HG03342 (cell line): ENCODE data around the gene ZNF334.

ENCODE experiments used
- ATAC-seq: cut with Tn5 transposase; IDR thresholded peaks from one replicate; pipeline ENCODE4 v1.9.1; 2021; ENCODE audit warnings: mild to moderate bottlenecking, moderate library complexity; ENCODE audit not compliant: unreplicated experiment

ZNF334 gene

GRCh38 chr20:46488451-46488850, 24.9 kb downstream of the ZNF334 start:
- no peak for ATAC-seq

- no peak for ATAC-seq
Measured at GRCh38 chr20:46487628-46488027, 25.7 kb downstream of the ZNF334 start.

GRCh38 chr20:46485431-46485830, 27.9 kb downstream of the ZNF334 start:
- no peak for ATAC-seq

- no peak for ATAC-seq
Measured at GRCh38 chr20:46484954-46485353, 28.4 kb downstream of the ZNF334 start.

GRCh38 chr20:46483879-46484278, 29.5 kb downstream of the ZNF334 start:
- no peak for ATAC-seq

GRCh38 chr20:46482864-46483263, 30.5 kb downstream of the ZNF334 start:
- no peak for ATAC-seq

GRCh38 chr20:46477640-46478039, 35.7 kb downstream of the ZNF334 start:
- ATAC-seq = no peak

- ATAC-seq = no peak
Measured at GRCh38 chr20:46477225-46477624, 36.1 kb downstream of the ZNF334 start.

GRCh38 chr20:46468508-46468907, 44.9 kb downstream of the ZNF334 start:
- ATAC-seq = no peak

GRCh38 chr20:46464451-46464850, 48.9 kb downstream of the ZNF334 start:
- no peak for ATAC-seq

GRCh38 chr20:46463852-46464251, 49.5 kb downstream of the ZNF334 start:
- ATAC-seq = no peak

GRCh38 chr20:46461808-46462207, 51.6 kb downstream of the ZNF334 start:
- ATAC-seq = no peak

- ATAC-seq = no peak
Measured at GRCh38 chr20:46458866-46459750, 54.3 kb downstream of the ZNF334 start.

GRCh38 chr20:46456255-46457028, 56.9 kb downstream of the ZNF334 start:
- ATAC-seq = no peak

GRCh38 chr20:46455729-46456128, 57.6 kb downstream of the ZNF334 start:
- ATAC-seq = no peak
